ENCODE results near the gene EVI2B. TPM values are rescaled to one million over a fixed set of nuclear protein-coding genes. Genes with fewer than 3 reads are reported as not detected.
"Not testable (repeated sequence)": the region's sequence is repeated elsewhere in the genome, so short reads cannot be mapped to it uniquely, and the experiment has no call there.

The EVI2B gene
- total RNA-seq, 2 experiments from 2014 or later: 49.1 to 52.6 TPM

- Mint-ChIP-seq H3K4me1 (ENCODE audit: low read depth) (no peaks in the 10 kb centered on the region), H3K27ac (no peak overlapping the region), H3K36me3 (ENCODE audit: low read depth) (peaks cover 4% of the 10 kb centered on the region), H3K27me3 (ENCODE audit: low read depth) (no peaks in the 10 kb centered on the region), H3K9me3 (ENCODE audit: insufficient read depth) (no peaks in the 10 kb centered on the region), H3K4me3 (no peak overlapping the region)
- ATAC-seq: no peak
- DNase-seq: no peak
- ChIA-PET POLR2A (interaction anchor here (0.7 kb wide), 1 partner anchor 55 kb away, joined by 3 read pairs; the partner anchor contains the start of gene EVI2A), CTCF (interaction anchor here (0.7 to 3.0 kb wide), 7 partner anchors 9 to 106 kb away, joined by 3 to 16 read pairs (median 4); no protein-coding TSS in a partner anchor)
Observed at GRCh38 chr17:31266042-31266441, 47.8 kb downstream of the EVI2B start.

- ATAC-seq; POLR2A ChIA-PET; H3K27me3 Mint-ChIP-seq (ENCODE audit: low read depth); H3K4me3 Mint-ChIP-seq; H3K4me1 Mint-ChIP-seq (ENCODE audit: low read depth); H3K9me3 Mint-ChIP-seq (ENCODE audit: insufficient read depth); CTCF ChIA-PET; H3K27ac Mint-ChIP-seq; DNase-seq; H3K36me3 Mint-ChIP-seq (ENCODE audit: low read depth): not testable (repeated sequence)
Observed at GRCh38 chr17:31262923-31263322, 50.9 kb downstream of the EVI2B start.

- H3K27me3 Mint-ChIP-seq (ENCODE audit: low read depth): no peaks in the 10 kb centered on the region
- no peak overlapping the region for H3K4me3 Mint-ChIP-seq
- no peaks in the 10 kb centered on the region for H3K4me1 Mint-ChIP-seq (ENCODE audit: low read depth)
- H3K9me3 Mint-ChIP-seq (ENCODE audit: insufficient read depth): no peaks in the 10 kb centered on the region
- no peak for DNase-seq
- H3K27ac Mint-ChIP-seq: no peak overlapping the region
- ChIA-PET CTCF (no interaction called here), POLR2A (no interaction called here)
- peaks cover 4% of the 10 kb centered on the region for H3K36me3 Mint-ChIP-seq (ENCODE audit: low read depth)
- no peak for ATAC-seq
Observed at GRCh38 chr17:31261601-31262000, 52.3 kb downstream of the EVI2B start.

- Mint-ChIP-seq H3K9me3 (ENCODE audit: insufficient read depth) (no peaks in the 10 kb centered on the region), H3K27me3 (ENCODE audit: low read depth) (no peaks in the 10 kb centered on the region), H3K4me3 (no peak overlapping the region), H3K36me3 (ENCODE audit: low read depth) (peaks cover 4% of the 10 kb centered on the region), H3K4me1 (ENCODE audit: low read depth) (no peaks in the 10 kb centered on the region), H3K27ac (no peak overlapping the region)
- CTCF ChIA-PET: interaction anchor here (0.7 kb wide), 1 partner anchor 9 kb away, joined by 3 read pairs; no protein-coding TSS in a partner anchor
- DNase-seq: no peak
- POLR2A ChIA-PET: no interaction called here
- no peak for ATAC-seq
Observed at GRCh38 chr17:31260151-31260550, 53.7 kb downstream of the EVI2B start.

- ATAC-seq (no peak), DNase-seq (no peak)
- CTCF ChIA-PET: interaction anchor here (1.3 kb wide), 1 partner anchor 9 kb away, joined by 4 read pairs; no protein-coding TSS in a partner anchor
- POLR2A ChIA-PET: no interaction called here
- no peak overlapping the region for H3K4me3 Mint-ChIP-seq
- no peaks in the 10 kb centered on the region for H3K4me1 Mint-ChIP-seq (ENCODE audit: low read depth)
- H3K9me3 Mint-ChIP-seq (ENCODE audit: insufficient read depth): no peaks in the 10 kb centered on the region
- peaks cover 4% of the 10 kb centered on the region for H3K36me3 Mint-ChIP-seq (ENCODE audit: low read depth)
- H3K27me3 Mint-ChIP-seq (ENCODE audit: low read depth): no peaks in the 10 kb centered on the region
- no peak overlapping the region for H3K27ac Mint-ChIP-seq
Observed at GRCh38 chr17:31256936-31257335, 56.9 kb downstream of the EVI2B start.

GRCh38 chr17:31254654-31255053 lies 59.2 kb downstream of the EVI2B start:
- DNase-seq: no peak

More at GRCh38 chr17:31254654-31255053, 59.2 kb downstream of the EVI2B start:
- Mint-ChIP-seq H3K27ac (no peak overlapping the region), H3K9me3 (ENCODE audit: insufficient read depth) (no peaks in the 10 kb centered on the region), H3K27me3 (ENCODE audit: low read depth) (no peaks in the 10 kb centered on the region), H3K4me3 (no peak overlapping the region), H3K36me3 (ENCODE audit: low read depth) (no peaks in the 10 kb centered on the region), H3K4me1 (ENCODE audit: low read depth) (peaks cover 2% of the 10 kb centered on the region)
- ATAC-seq: no peak
- CTCF ChIA-PET: interaction anchor here (1.3 kb wide), 1 partner anchor 12 kb away, joined by 4 read pairs; no protein-coding TSS in a partner anchor
- POLR2A ChIA-PET: interaction anchor here (0.7 kb wide), 1 partner anchor 56 kb away, joined by 5 read pairs; no protein-coding TSS in a partner anchor

Other genes with a start within 250 kb of the EVI2B start
- 10 to 100 TPM; 16.7 to 17.4 TPM for gene NF1, start 219.1 kb downstream of the EVI2B start, total RNA-seq
- gene OMG, start 16.8 kb downstream of the EVI2B start, total RNA-seq: under 1 TPM; 0.29 to 0.50 TPM
- 10 to 100 TPM; 40.4 to 44.2 TPM for gene EVI2A, start 7.6 kb upstream of the EVI2B start, total RNA-seq
- 10 to 100 TPM; 36.0 to 38.0 TPM for gene RAB11FIP4, start 77.6 kb upstream of the EVI2B start, total RNA-seq

Measured in activated CD8-positive, alpha-beta T cell treated with anti-CD3 and anti-CD28 coated beads, Interleukin-2, amount 10 ng/mL, durations not matched to agents 7 days and 5 days (primary cell).